ENCODE results near the gene FILIP1. TPM values are rescaled to one million over a fixed set of nuclear protein-coding genes. Genes with fewer than 3 reads are reported as not detected.
A peak's percentile ranks its signal among the peaks of the same experiment; 100 is the strongest.

The FILIP1 gene
- total and polyA plus RNA-seq, 10 of the 15 experiments (the other 5 are each of a cell fraction or from before 2014, with no cell fraction given) = 0.23 to 2.0 (median 0.44) TPM

DNA sequence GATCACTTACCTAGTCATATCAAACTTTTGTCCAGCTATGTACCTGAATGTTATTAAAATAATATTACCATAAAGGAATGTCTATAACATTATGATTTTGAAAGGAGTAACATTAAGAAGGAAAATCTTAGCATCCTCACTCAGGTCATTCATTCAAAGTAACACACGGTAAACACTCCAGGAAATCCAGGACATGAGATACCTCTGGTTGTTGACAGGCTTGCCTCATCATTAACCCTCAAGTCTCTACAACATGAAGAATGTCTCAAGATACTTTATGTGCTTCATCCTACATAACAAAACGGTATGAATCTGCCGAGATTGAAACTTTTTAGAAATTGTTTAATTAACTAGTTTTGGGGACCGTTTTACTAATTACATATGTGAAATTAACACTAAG is 690 bp upstream of the FILIP1 start:
- Histone ChIP-seq H3K4me1 (ENCODE audit: control insufficient read depth, insufficient read depth, low read length) (peaks cover 27% of the 10 kb centered on the region), H4K20me1 (ENCODE audit: control insufficient read depth, insufficient read depth) (no peaks in the 10 kb centered on the region), H3K36me3 (ENCODE audit: control insufficient read depth in 2 of 2, insufficient read depth in 2 of 2, low read length in 1 of 2) (no peaks in the 10 kb centered on the region), H3K79me2 (ENCODE audit: control insufficient read depth, insufficient read depth, low read length) (no peaks in the 10 kb centered on the region), H2AFZ (ENCODE audit: control insufficient read depth, low read depth, low read length) (no peak overlapping the region), H3K9me3 (replicated peaks; ENCODE audit: control insufficient read depth, insufficient read depth, low read length) (no peaks in the 10 kb centered on the region; the same call in 1 of the 3 replicates), H3K27ac (ENCODE audit: control insufficient read depth, insufficient read depth) (no peak overlapping the region; the same call in 1 of the 2 replicates), H3K9ac (ENCODE audit: control insufficient read depth, insufficient read depth, low read length) (no peak overlapping the region), H3K4me3 (no peak overlapping the region), H3K4me2 (ENCODE audit: control insufficient read depth, insufficient read depth) (no peak overlapping the region), H3K27me3 (replicated peaks in 1 of 2; ENCODE audit: control insufficient read depth in 2 of 2, insufficient read depth in 2 of 2, low read length in 1 of 2) (no peaks in the 10 kb centered on the region)
- ChIA-PET CTCF (interaction anchor here (0.7 to 3.1 kb wide), 11 partner anchors 10 to 251 kb away, joined by 3 to 11 read pairs (median 5); partner anchors contain the start of gene COX7A2), SMC1A (ENCODE audit: uncharacterized antibody, unreplicated experiment) (interaction anchor here (0.5 to 5.5 kb wide), 24 partner anchors 9 to 250 kb away, joined by 3 to 64 read pairs (median 5); partner anchors contain the start of gene COX7A2), RAD21 (ENCODE audit: unreplicated experiment) (interaction anchor here (0.8 to 5.1 kb wide), 12 partner anchors 10 to 215 kb away, joined by 3 to 25 read pairs (median 8); no protein-coding TSS in a partner anchor), POLR2A (interaction anchor here (1.4 to 2.0 kb wide), 5 partner anchors 9 to 211 kb away, joined by 5 to 12 read pairs (median 6); partner anchors contain the start of gene TMEM30A)
- no peak for TF ChIP-seq RELB (IDR thresholded peaks at IDR 0.05; ENCODE audit: low read depth)
- 0 out of 2 replicates have a peak, but pooled peaks have one; percentile 20 for TF ChIP-seq ZNF217 (IDR thresholded peaks at IDR 0.05)
- DNase-seq (ENCODE audit: low read depth, low spot score) = no peak
- BruUV-seq (replicated peaks) = no TSS peak
- intact Hi-C loops (cut with micrococcal nuclease; ENCODE audit: unreplicated experiment) (loop anchor here (5.0 to 10.0 kb wide), 3 partner anchors 119 to 261 kb away; partner anchors contain the start of gene TMEM30A), in situ Hi-C loops (cut with MboI) (no loop called here)
- no peak for ATAC-seq
- over 99% methylated on average over 4 of the region's 4 CpGs for WGBS (ENCODE audit: insufficient coverage, insufficient replicate concordance, low lambda C conversion rate, missing lambda C conversion rate)
- no peak for FAIRE-seq

Data from GM12878 (cell line).